GM23248 (cell line): Measurements from ENCODE around the gene RGS9.

Experiments
- EZH2 ChIP-seq: fragments of 200-600 bp; sonication (generic); IDR thresholded peaks from 2 replicates; pipeline ENCODE4 v1.6.1; 2018; ENCODE audit warnings: antibody characterized with exemption, mild to moderate bottlenecking; ENCODE audit not compliant: insufficient read depth, poor library complexity, severe bottlenecking
- EZH2phosphoT487 ChIP-seq: fragments of 200-600 bp; sonication (generic); IDR thresholded peaks from 2 replicates; pipeline ENCODE4 v1.6.1; 2018; ENCODE audit warnings: antibody characterized with exemption, moderate library complexity, mild to moderate bottlenecking, low read depth; ENCODE audit not compliant: insufficient read depth

DNA sequence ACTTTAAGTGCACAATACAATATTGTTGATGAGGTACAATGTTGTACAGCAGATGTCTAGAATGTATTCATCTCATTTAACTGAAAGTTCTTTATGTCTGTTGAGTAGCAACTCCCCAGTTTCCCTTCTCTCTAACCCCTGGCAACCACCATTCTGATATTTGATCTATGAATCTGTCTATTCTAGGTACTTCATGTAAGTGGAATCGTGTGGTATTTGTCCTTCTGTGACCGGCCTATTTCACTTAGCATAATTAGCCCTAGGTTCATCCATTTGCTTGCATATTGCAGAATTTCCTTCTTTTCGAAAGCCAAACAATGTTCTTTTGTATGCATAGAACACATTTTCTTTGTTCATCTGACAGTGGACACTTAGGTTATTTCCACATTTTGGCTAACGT lies 10.8 kb downstream of the RGS9 start:
- TF ChIP-seq EZH2 (no peak), EZH2phosphoT487 (no peak)
